Left kidney (tissue), 2 donors: ENCODE measurements around the gene ARHGAP10. TPM values are rescaled to one million over a fixed set of nuclear protein-coding genes. Genes with fewer than 3 reads are reported as not detected.

ENCODE experiments used
- DNase-seq: peaks from one replicate; pipeline ENCODE4 v3.0.0-alpha.2; 2013
- polyA plus RNA-seq: library from polyadenylated mRNA; unstranded; fragments of 120-200 nt; gene quantifications from one replicate; pipeline ENCODE4 v1.2.1, GENCODE V29; 2013; ENCODE audit not compliant: insufficient read length

Gene ARHGAP10
- polyA plus RNA-seq, 1 donor = 18.4 TPM

GRCh38 chr4:147727476-147728028 is 4.3 kb upstream of the ARHGAP10 start:
- DNase-seq = no peak

GRCh38 chr4:147730333-147730732 is 1.6 kb upstream of the ARHGAP10 start:
- DNase-seq = no peak

GRCh38 chr4:147732518-147733235 is 789 bp downstream of the ARHGAP10 start:
- peak; percentile 72 for DNase-seq

- no peak for DNase-seq
These were observed 1.9 kb downstream of the ARHGAP10 start for GRCh38 chr4:147733716-147734344.

GRCh38 chr4:147734496-147734895 is 2.6 kb downstream of the ARHGAP10 start:
- DNase-seq = no peak

- no peak for DNase-seq
These were observed 3.8 kb downstream of the ARHGAP10 start for GRCh38 chr4:147735413-147736301.

GRCh38 chr4:147736458-147736857 is 4.6 kb downstream of the ARHGAP10 start:
- DNase-seq = no peak

- DNase-seq = no peak
These were observed 5.7 kb downstream of the ARHGAP10 start for GRCh38 chr4:147737623-147738022.

- DNase-seq = no peak
These were observed 7.4 kb downstream of the ARHGAP10 start for GRCh38 chr4:147739239-147739823.

GRCh38 chr4:147740176-147740575 is 8.3 kb downstream of the ARHGAP10 start:
- no peak for DNase-seq

- DNase-seq = no peak
These were observed 9.4 kb downstream of the ARHGAP10 start for GRCh38 chr4:147741190-147741788.

- no peak for DNase-seq
These were observed 16.0 kb downstream of the ARHGAP10 start for GRCh38 chr4:147747787-147748454.

GRCh38 chr4:147749811-147750321 is 18.0 kb downstream of the ARHGAP10 start:
- peak; percentile 60 for DNase-seq

GRCh38 chr4:147753047-147753446 is 21.2 kb downstream of the ARHGAP10 start:
- no peak for DNase-seq

GRCh38 chr4:147754037-147754445 is 22.2 kb downstream of the ARHGAP10 start:
- no peak for DNase-seq

GRCh38 chr4:147755561-147756295 is 23.8 kb downstream of the ARHGAP10 start:
- DNase-seq = no peak

- DNase-seq = no peak
These were observed 24.5 kb downstream of the ARHGAP10 start for GRCh38 chr4:147756417-147756816.

- no peak for DNase-seq
These were observed 28.3 kb downstream of the ARHGAP10 start for GRCh38 chr4:147760176-147760575.

- DNase-seq = no peak
These were observed 28.8 kb downstream of the ARHGAP10 start for GRCh38 chr4:147760695-147761094.
